Endothelial cell of umbilical vein (primary cell): ENCODE data around the gene OVCH1. TPM values are rescaled to one million over a fixed set of nuclear protein-coding genes. Genes with fewer than 3 reads are reported as not detected.
"Not testable (repeated sequence)": the region's sequence is repeated elsewhere in the genome, so short reads cannot be mapped to it uniquely, and the experiment has no call there.

Experiments used
- BruUV-seq: library from RNA; stranded (reverse); fragments of 400-500 nt; replicated peaks from 2 replicates; lab custom pipeline; 2021; lab: Mats Ljungman, UMichigan
- CTCF ChIA-PET: fragments of 300-600, 350-600 bp; sonication (Branson Sonifier 250); formaldehyde crosslinking; loops from one replicate; lab custom pipeline; 2021; ENCODE audit warnings: antibody characterized with exemption, inconsistent platforms; lab: Charles Lee
- POLR2A ChIA-PET: fragments of 300-600, 350-600 bp; sonication (Branson Sonifier 250); formaldehyde crosslinking; loops from one replicate; lab custom pipeline; 2021; ENCODE audit warnings: antibody characterized with exemption, inconsistent platforms; lab: Charles Lee
- DNase-seq: peaks from one replicate; pipeline ENCODE4 v3.0.0-alpha.2; 2011; ENCODE audit warnings: low read depth, low spot score
- FAIRE-seq: peaks from 2 replicates; lab custom pipeline; 2011; peaks lifted over from hg19 to GRCh38; lab: Jason Lieb, UNC
- H2AFZ ChIP-seq: 2 replicates; pipeline ENCODE4 v1.6.0; 2012; ENCODE audit warnings: low read depth, low read length, control low read depth, inconsistent platforms
- H3K27ac ChIP-seq: 2 replicates; pipeline ENCODE4 v1.5.1; 2011; ENCODE audit warnings: low read depth, mild to moderate bottlenecking, control low read depth, low read length, moderate library complexity; ENCODE audit not compliant: insufficient read depth
- H3K27me3 ChIP-seq, 2 experiments: 2 replicates each; pipeline versions ENCODE4 v1.6.0 to v1.6.1; 2011; ENCODE audit warnings: low read length in 2 of 2, mixed read lengths in 1 of 2; ENCODE audit not compliant: control insufficient read depth in 2 of 2, insufficient read depth in 2 of 2
- H3K36me3 ChIP-seq, 2 experiments: 2 replicates in 1 of 2; 3 replicates in 1 of 2; pipeline ENCODE4 v1.5.1; 2011; ENCODE audit warnings: low read length in 2 of 2, mild to moderate bottlenecking in 1 of 2, moderate library complexity in 1 of 2; ENCODE audit not compliant: control insufficient read depth in 2 of 2, insufficient read depth in 2 of 2; ENCODE audit errors: extremely low read depth in 1 of 2
- H3K4me1 ChIP-seq: 3 replicates; pipeline ENCODE4 v1.5.1; 2011; ENCODE audit warnings: mild to moderate bottlenecking, low read length; ENCODE audit not compliant: control insufficient read depth, insufficient read depth; ENCODE audit errors: extremely low read depth
- H3K4me2 ChIP-seq: 2 replicates; pipeline ENCODE4 v1.6.1; 2011; ENCODE audit warnings: low read length, control low read depth, mixed read lengths; ENCODE audit not compliant: insufficient read depth
- H3K4me3 ChIP-seq, 3 experiments: fragments of 200-600 bp in 1 of 3; sonication (generic), shearing (Covaris generic) in 1 of 3; replicated peaks in 1 of 3; 2 replicates each; pipeline ENCODE4 v1.5.1; 2011 to 2016; ENCODE audit warnings: control low read depth in 3 of 3, low read length in 3 of 3, mild to moderate bottlenecking in 2 of 3, inconsistent platforms in 1 of 3, low read depth in 1 of 3, moderate library complexity in 1 of 3; ENCODE audit not compliant: insufficient read depth in 1 of 3
- H3K79me2 ChIP-seq: 2 replicates; pipeline ENCODE4 v1.6.0; 2012; ENCODE audit warnings: low read length, inconsistent platforms; ENCODE audit not compliant: control insufficient read depth, insufficient read depth
- H3K9ac ChIP-seq: replicated peaks from 2 replicates; pipeline ENCODE3; 2011; ENCODE audit warnings: low read length, control low read depth; ENCODE audit not compliant: insufficient read depth; ENCODE audit errors: extremely low read depth
- H3K9me1 ChIP-seq: replicated peaks from 3 replicates; pipeline ENCODE4 v1.6.0; 2011; ENCODE audit warnings: mild to moderate bottlenecking, low read length; ENCODE audit not compliant: control insufficient read depth, insufficient read depth; ENCODE audit errors: extremely low read depth
- H3K9me3 ChIP-seq: replicated peaks from 2 replicates; pipeline ENCODE4 v1.5.1; 2012; ENCODE audit warnings: low read length, inconsistent platforms; ENCODE audit not compliant: control insufficient read depth, insufficient read depth
- H4K20me1 ChIP-seq: replicated peaks from 2 replicates; pipeline ENCODE3; 2011; ENCODE audit warnings: mild to moderate bottlenecking, low read length; ENCODE audit not compliant: control insufficient read depth, insufficient read depth; ENCODE audit errors: extremely low read depth
- CTCF ChIP-seq, 2 donors: IDR thresholded peaks; 1 replicate in 1 of 2; 2 replicates in 1 of 2; pipeline ENCODE4 v1.5.1; 2011; ENCODE audit warnings: low read length in 2 of 2, mild to moderate bottlenecking in 2 of 2, moderate library complexity in 2 of 2, control low read depth in 1 of 2, inconsistent platforms in 1 of 2, low read depth in 1 of 2; ENCODE audit not compliant: insufficient read depth in 1 of 2; ENCODE audit errors: extremely low read depth in 1 of 2
- EZH2 ChIP-seq: IDR thresholded peaks from 2 replicates; pipeline ENCODE4 v1.6.1; 2012; ENCODE audit warnings: borderline replicate concordance, low read depth, mild to moderate bottlenecking, moderate library complexity, low read length, inconsistent platforms; ENCODE audit not compliant: severe bottlenecking
- FOS ChIP-seq: IDR thresholded peaks from 2 replicates; pipeline ENCODE4 v1.6.1; 2011; ENCODE audit warnings: mild to moderate bottlenecking, low read length, moderate library complexity, borderline replicate concordance; ENCODE audit not compliant: insufficient read depth
- GATA2 ChIP-seq: IDR thresholded peaks from 2 replicates; pipeline ENCODE4 v1.7.0; 2011; ENCODE audit warnings: low read depth, mild to moderate bottlenecking, moderate library complexity, mixed read lengths, low read length; ENCODE audit not compliant: insufficient read length, insufficient read depth
- JUN ChIP-seq: IDR thresholded peaks from 2 replicates; pipeline ENCODE4 v1.6.1; 2011; ENCODE audit warnings: borderline replicate concordance, low read depth; ENCODE audit not compliant: insufficient read length, insufficient read depth
- MAX ChIP-seq: IDR thresholded peaks from 2 replicates; pipeline ENCODE4 v1.6.1; 2011; ENCODE audit not compliant: insufficient read depth, insufficient read length
- MYC ChIP-seq: IDR thresholded peaks from one replicate; pipeline ENCODE4 v1.6.1; 2011; ENCODE audit warnings: mild to moderate bottlenecking, low read depth, low read length
- POLR2A ChIP-seq: IDR thresholded peaks from 2 replicates; pipeline ENCODE4 v1.6.1; 2012; ENCODE audit warnings: low read depth, mild to moderate bottlenecking, control low read depth, low read length
- POLR2AphosphoS5 ChIP-seq: IDR thresholded peaks from 2 replicates; pipeline ENCODE4 v1.6.1; 2012; ENCODE audit warnings: low read depth, mild to moderate bottlenecking, control low read depth, low read length, moderate library complexity; ENCODE audit not compliant: insufficient read depth
- dilution Hi-C: fragments of 300-500 bp; cut with MboI; formaldehyde crosslinking; loops from one replicate; pipeline ENCODE4 v1.15.0; 2019; ENCODE audit warnings: low sequenced_read_pairs; ENCODE audit not compliant: extremely low pct_ligation_motif_present
- intact Hi-C: fragments of 100-400 bp; cut with micrococcal nuclease; formaldehyde crosslinking; loops from one replicate; pipeline ENCODE4 v1.10.0; 2022
- polyA plus RNA-seq, 4 experiments: library from polyadenylated mRNA; depleted of rRNA in 3 of 4; stranded (reverse) in 3 of 4; unstranded in 1 of 4; fragments of >200 nt; gene quantifications; 2 replicates each; pipeline versions ENCODE4 v1.2.1 to v1.2.3, GENCODE V29; 2011 to 2012; ENCODE audit warnings: missing spikeins in 1 of 4
- total RNA-seq: library from RNA; stranded (reverse); gene quantifications from 2 replicates; pipeline ENCODE4 v1.2.3, GENCODE V29; 2021

OVCH1 gene
- total and polyA plus RNA-seq, 2 donors (not counting 3 experiments of a cell fraction or from before 2014, with no cell fraction given) = 0.01 TPM; not detected in 1

- Histone ChIP-seq H3K4me2 (no peak overlapping the region), H3K4me3 (no peak overlapping the region), H3K9me3 (no peaks in the 10 kb centered on the region), H3K9ac (no peak overlapping the region), H3K4me1 (no peaks in the 10 kb centered on the region), H3K27me3 (no peaks in the 10 kb centered on the region), H3K27ac (no peak overlapping the region), H2AFZ (no peak overlapping the region), H3K9me1 (no peaks in the 10 kb centered on the region), H3K36me3 (no peaks in the 10 kb centered on the region), H3K79me2 (no peaks in the 10 kb centered on the region), H4K20me1 (no peaks in the 10 kb centered on the region)
- ChIA-PET CTCF (interaction anchor here (1.9 kb wide), 1 partner anchor 11 kb away, joined by 7 read pairs; no protein-coding TSS in a partner anchor), POLR2A (no interaction called here)
- FAIRE-seq = no peak
- TF ChIP-seq CTCF (IDR thresholded peaks at IDR 0.05; ENCODE audit: extremely low read depth in 1 of 2, insufficient read depth in 1 of 2, low read depth in 1 of 2, low read length in 2 of 2) (no peak), JUN (no peak), FOS (no peak), MYC (no peak), MAX (no peak), GATA2 (no peak), POLR2AphosphoS5 (no peak), POLR2A (no peak), EZH2 (no peak)
- no TSS peak for BruUV-seq
- intact Hi-C loops = no loop called here
- dilution Hi-C loops = no loop called here
- DNase-seq = no peak
Measured at GRCh38 chr12:29437575-29437974, 59.9 kb downstream of the OVCH1 start.

GRCh38 chr12:29436815-29437214 is 60.7 kb downstream of the OVCH1 start:
- H3K9me1 ChIP-seq, DNase-seq, H3K9ac ChIP-seq, H3K27me3 ChIP-seq, BruUV-seq, dilution Hi-C loops, H3K4me2 ChIP-seq, FAIRE-seq, H3K4me1 ChIP-seq, H3K79me2 ChIP-seq, H3K4me3 ChIP-seq, H4K20me1 ChIP-seq, H3K27ac ChIP-seq, H3K9me3 ChIP-seq, H3K36me3 ChIP-seq, intact Hi-C loops, H2AFZ ChIP-seq, POLR2A ChIA-PET: not testable (repeated sequence)
- CTCF ChIA-PET = interaction anchor here (1.9 kb wide), 1 partner anchor 10 kb away, joined by 7 read pairs; no protein-coding TSS in a partner anchor
